Lung (tissue), 12 donors: ENCODE data around the gene DIP2C. TPM values are rescaled to one million over a fixed set of nuclear protein-coding genes. Genes with fewer than 3 reads are reported as not detected.
"Not testable (repeated sequence)": the region's sequence is repeated elsewhere in the genome, so short reads cannot be mapped to it uniquely, and the experiment has no call there.

Experiments
- ATAC-seq: fragments of 200-7000 bp; cut with Tn5 transposase; one replicate; pipeline ENCODE4 v1.9.1; 2020; ENCODE audit warnings: moderate number of reproducible peaks; ENCODE audit not compliant: insufficient read depth, low FRiP score
- DNase-seq, 3 donors: peaks; one replicate each; pipeline ENCODE4 v3.0.0-alpha.2; 2013 to 2017
- H3K27ac ChIP-seq, 2 donors: one replicate each; pipeline ENCODE4 v1.5.1; 2013; ENCODE audit warnings: mild to moderate bottlenecking in 2 of 2, moderate library complexity in 2 of 2, control low read depth in 1 of 2, inconsistent platforms in 1 of 2, low read depth in 1 of 2, low read length in 1 of 2
- H3K27me3 ChIP-seq, 3 donors: one replicate each; pipeline ENCODE4 v1.5.1; 2013; ENCODE audit warnings: low read length in 2 of 3; ENCODE audit not compliant: control insufficient read depth in 3 of 3, insufficient read depth in 3 of 3
- H3K36me3 ChIP-seq, 4 donors: one replicate each; pipeline ENCODE4 v1.5.1; 2013; ENCODE audit warnings: low read length in 4 of 4, mild to moderate bottlenecking in 1 of 4, moderate library complexity in 1 of 4; ENCODE audit not compliant: control insufficient read depth in 4 of 4, insufficient read depth in 4 of 4
- H3K4me1 ChIP-seq, 5 donors: one replicate each; pipeline ENCODE4 v1.5.1; 2013; ENCODE audit warnings: low read length in 5 of 5, mild to moderate bottlenecking in 2 of 5, moderate library complexity in 1 of 5; ENCODE audit not compliant: control insufficient read depth in 5 of 5, insufficient read depth in 5 of 5
- H3K4me3 ChIP-seq: one replicate; pipeline ENCODE4 v1.5.1; 2013; ENCODE audit warnings: mild to moderate bottlenecking, control low read depth, moderate library complexity
- H3K9ac ChIP-seq, 2 donors: one replicate each; pipeline ENCODE4 v1.5.1; 2013; ENCODE audit warnings: low read length in 2 of 2, control low read depth in 1 of 2; ENCODE audit not compliant: insufficient read depth in 1 of 2
- H3K9me3 ChIP-seq, 4 donors: one replicate each; pipeline ENCODE4 v1.5.1; 2013; ENCODE audit warnings: low read length in 3 of 4, mild to moderate bottlenecking in 1 of 4, moderate library complexity in 1 of 4; ENCODE audit not compliant: control insufficient read depth in 4 of 4, insufficient read depth in 3 of 4
- WGBS, 2 donors: extraction: QIAGEN DNeasy Blood & Tissue Kit; methylation state at CpG; one replicate each; pipeline ENCODE4 v1.1.7; 2013; 5-methylcytosine and 5-hydroxymethylcytosine counted together
- polyA plus RNA-seq, 2 donors: library from polyadenylated mRNA; stranded (reverse); fragments of 200-250 nt; gene quantifications; one replicate each; pipeline ENCODE4 v1.2.1, GENCODE V29; 2013
- total RNA-seq, 2 donors: library from RNA; depleted of rRNA in 1 of 2; stranded (reverse); fragments of >200 nt in 1 of 2; gene quantifications; one replicate each; pipeline ENCODE4 v1.2.1, GENCODE V29; 2014 to 2021
- TF ChIP-seq, protein P1 (sequence below): IDR thresholded peaks from 2 replicates; pipeline ENCODE4 v1.5.1; 2012; ENCODE audit warnings: mild to moderate bottlenecking; ENCODE audit errors: control extremely low read depth, extremely low read depth
- donor health status: control.
- donor health status: control.
- donor health status: Bipolar disorder and iron deficiency.
- donor health status: healthy.
- donor health status: DM: yes; HTN: yes; CAD: no.

DIP2C gene
- total and polyA plus RNA-seq, 4 donors = 3.6 to 20.0 (median 9.5) TPM

DNA sequence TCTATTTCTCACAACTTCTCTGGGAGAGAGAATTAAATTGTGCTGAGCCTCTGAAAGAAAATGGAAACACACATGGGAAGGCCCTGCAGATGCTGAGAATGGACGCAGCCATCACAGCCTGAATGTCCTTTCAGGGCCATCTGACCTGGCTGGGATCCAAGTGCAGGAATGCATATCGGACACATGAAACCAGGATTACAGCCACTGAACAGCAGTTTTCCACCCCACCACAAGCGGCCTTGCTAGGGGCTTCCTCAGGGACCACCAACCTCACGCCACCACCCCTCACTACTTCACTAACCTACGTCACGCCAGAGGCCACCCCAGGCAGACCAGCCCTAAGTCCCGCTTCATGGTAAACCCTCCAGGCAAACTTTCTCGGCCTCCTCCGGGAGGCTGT, 103.3 kb downstream of the DIP2C start:
- peaks cover 0 to 16% (median 2%) of the 10 kb centered on the region in 5 donors for H3K4me1 ChIP-seq
- no peaks in the 10 kb centered on the region for H3K9me3 ChIP-seq
- H3K9ac ChIP-seq = no peak overlapping the region
- ATAC-seq (no peak), DNase-seq (no peak)
- H3K4me3 ChIP-seq = no peak overlapping the region
- H3K27me3 ChIP-seq = no peaks in the 10 kb centered on the region
- 94 to 95% methylated on average over 9 of the region's 9 CpGs for WGBS, 2 donors
- H3K36me3 ChIP-seq = no peaks in the 10 kb centered on the region
- TF ChIP-seq, protein P1, sequence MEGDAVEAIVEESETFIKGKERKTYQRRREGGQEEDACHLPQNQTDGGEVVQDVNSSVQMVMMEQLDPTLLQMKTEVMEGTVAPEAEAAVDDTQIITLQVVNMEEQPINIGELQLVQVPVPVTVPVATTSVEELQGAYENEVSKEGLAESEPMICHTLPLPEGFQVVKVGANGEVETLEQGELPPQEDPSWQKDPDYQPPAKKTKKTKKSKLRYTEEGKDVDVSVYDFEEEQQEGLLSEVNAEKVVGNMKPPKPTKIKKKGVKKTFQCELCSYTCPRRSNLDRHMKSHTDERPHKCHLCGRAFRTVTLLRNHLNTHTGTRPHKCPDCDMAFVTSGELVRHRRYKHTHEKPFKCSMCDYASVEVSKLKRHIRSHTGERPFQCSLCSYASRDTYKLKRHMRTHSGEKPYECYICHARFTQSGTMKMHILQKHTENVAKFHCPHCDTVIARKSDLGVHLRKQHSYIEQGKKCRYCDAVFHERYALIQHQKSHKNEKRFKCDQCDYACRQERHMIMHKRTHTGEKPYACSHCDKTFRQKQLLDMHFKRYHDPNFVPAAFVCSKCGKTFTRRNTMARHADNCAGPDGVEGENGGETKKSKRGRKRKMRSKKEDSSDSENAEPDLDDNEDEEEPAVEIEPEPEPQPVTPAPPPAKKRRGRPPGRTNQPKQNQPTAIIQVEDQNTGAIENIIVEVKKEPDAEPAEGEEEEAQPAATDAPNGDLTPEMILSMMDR = no peak
- H3K27ac ChIP-seq = no peak overlapping the region

DNA sequence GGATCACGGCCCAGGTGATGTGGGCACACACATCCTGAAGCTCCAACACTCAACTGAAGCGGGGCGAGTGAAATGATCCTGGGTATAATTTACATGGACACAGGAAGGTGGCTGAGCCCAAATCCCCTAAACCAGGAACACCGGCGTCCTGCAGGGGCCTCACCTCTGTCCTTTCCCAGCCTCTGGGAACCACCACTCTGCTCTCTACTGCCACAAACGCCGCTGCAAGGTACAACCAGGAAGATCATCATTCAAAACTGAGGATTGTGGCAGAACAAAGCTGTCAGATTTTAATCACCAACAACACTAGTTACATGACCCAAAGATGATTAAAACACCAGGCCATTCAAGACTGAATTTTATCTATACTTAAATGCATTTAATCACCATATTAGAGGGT, 104.0 kb downstream of the DIP2C start:
- Histone ChIP-seq H3K9me3 (no peaks in the 10 kb centered on the region), H3K4me1 (peaks cover 0 to 19% (median 2%) of the 10 kb centered on the region in 5 donors), H3K36me3 (no peaks in the 10 kb centered on the region), H3K27me3 (no peaks in the 10 kb centered on the region), H3K9ac (no peak overlapping the region), H3K27ac (no peak overlapping the region), H3K4me3 (no peak overlapping the region)
- WGBS, 2 donors = 92% methylated on average over 7 of the region's 7 CpGs
- TF ChIP-seq, protein P1 = no peak
- DNase-seq (no peak), ATAC-seq (no peak)

DNA sequence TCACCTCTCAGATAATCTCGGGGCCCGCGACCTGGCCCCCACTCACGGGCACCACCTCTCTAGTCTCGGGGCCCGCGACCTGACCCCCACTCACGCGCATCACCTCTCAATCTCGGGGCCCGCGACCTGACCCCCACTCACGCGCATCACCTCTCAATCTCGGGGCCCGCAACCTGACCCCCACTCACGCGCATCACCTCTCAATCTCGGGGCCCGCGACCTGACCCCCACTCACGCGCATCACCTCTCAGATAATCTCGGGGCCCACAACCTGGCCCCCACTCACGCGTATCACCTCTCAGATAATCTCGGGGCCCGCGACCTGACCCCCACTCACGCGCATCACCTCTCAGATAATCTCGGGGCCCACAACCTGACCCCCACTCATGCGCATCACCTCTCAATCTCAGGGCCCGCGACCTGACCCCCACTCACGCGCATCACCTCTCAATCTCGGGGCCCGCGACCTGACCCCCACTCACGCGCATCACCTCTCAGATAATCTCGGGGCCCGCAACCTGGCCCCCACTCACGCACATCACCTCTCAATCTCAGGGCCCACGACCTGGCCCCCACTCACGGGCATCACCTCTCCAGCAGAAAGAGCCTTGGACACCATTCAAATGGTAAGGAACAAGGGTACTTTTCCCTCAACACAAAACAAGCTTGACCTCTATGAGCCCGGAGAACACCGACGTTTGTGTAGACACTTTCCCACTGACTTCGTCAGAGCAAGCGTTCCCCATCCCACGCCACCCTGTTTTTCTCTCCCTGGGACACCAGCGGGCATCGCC, 104.8 kb downstream of the DIP2C start:
- WGBS, 2 donors = 96 to 97% methylated on average over 52 to 55 of the region's 55 CpGs
- not testable (repeated sequence) for H3K27me3 ChIP-seq, H3K36me3 ChIP-seq, H3K9me3 ChIP-seq, H3K9ac ChIP-seq, ATAC-seq, H3K27ac ChIP-seq, H3K4me3 ChIP-seq, DNase-seq
- peaks cover 0 to 15% (median 2%) of the 10 kb centered on the region in 5 donors for H3K4me1 ChIP-seq

DNA sequence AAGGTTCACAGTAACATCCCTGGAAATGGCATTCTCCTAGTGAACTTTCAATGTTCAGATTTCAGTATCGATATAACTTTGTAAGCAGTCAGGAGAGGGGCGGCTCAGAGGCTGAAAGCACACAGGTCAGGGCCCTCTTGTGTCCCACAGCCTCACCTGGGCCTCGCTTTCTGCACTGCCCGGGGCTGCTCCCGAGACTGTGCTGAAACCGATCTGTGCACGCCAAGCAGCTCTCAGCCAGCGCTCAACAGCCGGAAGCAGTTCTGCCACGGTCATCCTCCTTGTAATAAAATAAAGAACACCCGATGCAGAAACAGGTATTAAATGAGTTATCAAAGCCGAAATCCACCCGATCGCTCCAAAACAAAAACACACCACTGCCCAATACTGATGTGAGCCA, 106.0 kb downstream of the DIP2C start:
- no peak for ATAC-seq

More for the DNA sequence above, 106.0 kb downstream of the DIP2C start:
- WGBS, 2 donors = 91 to 96% methylated on average over 14 of the region's 14 CpGs
- Histone ChIP-seq H3K27me3 (no peaks in the 10 kb centered on the region), H3K9ac (no peak overlapping the region), H3K9me3 (no peaks in the 10 kb centered on the region), H3K4me3 (no peak overlapping the region), H3K4me1 (peaks cover 0 to 12% (median 2%) of the 10 kb centered on the region in 5 donors), H3K36me3 (no peaks in the 10 kb centered on the region), H3K27ac (no peak overlapping the region)
- no peak for DNase-seq
- TF ChIP-seq, protein P1 = no peak
